Ishikawa (cell line): ENCODE measurements around the gene ELOVL6.
A peak's percentile ranks its signal among the peaks of the same experiment; 100 is the strongest.

Experiments
- CEBPB ChIP-seq: IDR thresholded peaks from 2 replicates; pipeline ENCODE4 v1.6.1; 2012
- CREB1 ChIP-seq: IDR thresholded peaks from 2 replicates; pipeline ENCODE4 v1.6.1; 2012; ENCODE audit warnings: low read depth
- EGR1 ChIP-seq: IDR thresholded peaks from 2 replicates; pipeline ENCODE4 v1.6.1; 2012
- EP300 ChIP-seq: IDR thresholded peaks from 2 replicates; pipeline ENCODE4 v1.6.1; 2012; ENCODE audit warnings: borderline replicate concordance
- FOXM1 ChIP-seq: IDR thresholded peaks from 2 replicates; pipeline ENCODE4 v1.6.1; 2012; ENCODE audit warnings: low read depth, borderline replicate concordance
- NFIC ChIP-seq: IDR thresholded peaks from 2 replicates; pipeline ENCODE4 v1.6.1; 2012
- RAD21 ChIP-seq: IDR thresholded peaks from 2 replicates; pipeline ENCODE4 v1.6.1; 2012; ENCODE audit warnings: low read depth
- TAF1 ChIP-seq: IDR thresholded peaks from 2 replicates; pipeline ENCODE4 v1.6.1; 2012; ENCODE audit warnings: low read depth, mild to moderate bottlenecking
- TCF12 ChIP-seq: IDR thresholded peaks from 2 replicates; pipeline ENCODE4 v1.6.1; 2012; ENCODE audit warnings: low read depth
- TEAD4 ChIP-seq: IDR thresholded peaks from 2 replicates; pipeline ENCODE4 v1.6.1; 2012
- YY1 ChIP-seq: IDR thresholded peaks from 2 replicates; pipeline ENCODE4 v1.6.1; 2012; ENCODE audit warnings: low read depth
- ZBTB7A ChIP-seq: IDR thresholded peaks from 2 replicates; pipeline ENCODE4 v1.6.1; 2012; ENCODE audit warnings: low read depth
- TF ChIP-seq, protein P1 (sequence below): IDR thresholded peaks from 2 replicates; pipeline ENCODE4 v1.6.1; 2012
- TF ChIP-seq, protein P2 (sequence below): IDR thresholded peaks from 2 replicates; pipeline ENCODE4 v1.6.1; 2012
- TF ChIP-seq, protein P3 (sequence below): IDR thresholded peaks from 2 replicates; pipeline ENCODE4 v1.6.1; 2012; ENCODE audit warnings: low read depth, mild to moderate bottlenecking

ELOVL6 gene

DNA sequence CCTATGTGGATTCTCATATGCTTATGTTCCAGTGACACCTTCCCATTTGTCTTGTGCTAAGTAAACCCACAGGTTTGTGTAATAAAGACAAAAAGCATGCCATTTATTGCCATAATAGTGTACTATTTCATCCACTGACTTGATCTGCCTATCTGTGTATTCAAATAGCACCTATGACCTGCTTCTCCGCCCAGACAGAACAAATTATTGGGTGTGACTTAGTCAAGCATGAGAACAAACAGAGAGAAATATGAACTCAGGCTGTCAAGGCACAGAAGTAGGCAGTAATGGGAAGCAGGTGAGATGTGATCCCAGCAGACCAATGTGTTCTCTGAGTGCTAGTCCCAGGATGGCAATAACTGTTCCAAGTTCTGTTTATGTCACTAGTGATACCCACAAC is 25.4 kb downstream of the ELOVL6 start:
- TF ChIP-seq NFIC (0 out of 2 replicates have a peak, but pooled peaks have one; percentile 52), CEBPB (peak; percentile 53), CREB1 (no peak), TEAD4 (peak; percentile 32; the same call in 1 of the 2 replicates), RAD21 (no peak; the same call in 1 of the 2 replicates), TCF12 (peak; percentile 84; the same call in 1 of the 2 replicates), EP300 (peak; percentile 56; the same call in 1 of the 2 replicates)
- TF ChIP-seq, protein P1, sequence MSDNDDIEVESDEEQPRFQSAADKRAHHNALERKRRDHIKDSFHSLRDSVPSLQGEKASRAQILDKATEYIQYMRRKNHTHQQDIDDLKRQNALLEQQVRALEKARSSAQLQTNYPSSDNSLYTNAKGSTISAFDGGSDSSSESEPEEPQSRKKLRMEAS: no peak
- TF ChIP-seq, protein P2, sequence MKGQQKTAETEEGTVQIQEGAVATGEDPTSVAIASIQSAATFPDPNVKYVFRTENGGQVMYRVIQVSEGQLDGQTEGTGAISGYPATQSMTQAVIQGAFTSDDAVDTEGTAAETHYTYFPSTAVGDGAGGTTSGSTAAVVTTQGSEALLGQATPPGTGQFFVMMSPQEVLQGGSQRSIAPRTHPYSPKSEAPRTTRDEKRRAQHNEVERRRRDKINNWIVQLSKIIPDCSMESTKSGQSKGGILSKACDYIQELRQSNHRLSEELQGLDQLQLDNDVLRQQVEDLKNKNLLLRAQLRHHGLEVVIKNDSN: no peak

DNA sequence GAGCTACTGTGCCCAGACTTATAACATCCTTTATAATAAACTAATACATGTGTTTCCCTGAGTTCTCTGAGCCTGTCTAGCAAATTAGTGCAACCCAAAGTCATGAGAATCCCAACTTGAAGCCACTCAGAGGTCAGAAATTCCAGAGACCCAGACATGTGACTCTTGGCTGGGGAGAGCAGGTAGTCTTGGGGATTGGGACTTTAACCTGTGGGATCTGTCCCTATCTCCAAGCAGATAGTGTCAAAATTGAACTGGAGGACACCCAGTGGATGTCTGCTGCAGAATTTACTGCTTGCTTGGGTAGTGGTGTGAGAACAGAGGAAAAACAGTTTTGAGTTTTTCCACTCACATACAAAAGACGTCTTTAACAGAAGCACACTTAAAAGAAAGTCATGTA is 26.4 kb downstream of the ELOVL6 start:
- TF ChIP-seq, protein P1: no peak
- TF ChIP-seq, protein P2: no peak

DNA sequence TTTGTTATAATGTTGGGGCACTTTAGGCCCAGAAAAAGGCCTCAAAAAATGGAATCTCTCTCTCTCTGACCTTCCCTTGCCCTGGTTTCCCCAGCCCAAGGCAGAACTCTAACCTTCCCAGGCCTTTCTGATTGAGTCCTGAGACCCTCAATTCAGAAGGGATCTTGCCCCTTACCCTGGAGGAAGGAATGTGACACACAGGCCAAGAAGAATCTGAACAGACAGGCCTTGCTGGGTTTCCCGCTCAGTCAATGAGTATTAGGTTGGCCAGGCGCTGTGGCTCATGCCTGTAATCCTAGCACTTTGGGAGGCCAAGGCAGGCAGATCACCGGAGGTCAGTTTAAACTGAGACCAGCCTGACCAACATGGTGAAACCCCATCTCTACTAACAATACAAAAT is 27.6 kb downstream of the ELOVL6 start:
- TF ChIP-seq EP300 (no peak), NFIC (no peak), EGR1 (no peak)
- TF ChIP-seq, protein P3, sequence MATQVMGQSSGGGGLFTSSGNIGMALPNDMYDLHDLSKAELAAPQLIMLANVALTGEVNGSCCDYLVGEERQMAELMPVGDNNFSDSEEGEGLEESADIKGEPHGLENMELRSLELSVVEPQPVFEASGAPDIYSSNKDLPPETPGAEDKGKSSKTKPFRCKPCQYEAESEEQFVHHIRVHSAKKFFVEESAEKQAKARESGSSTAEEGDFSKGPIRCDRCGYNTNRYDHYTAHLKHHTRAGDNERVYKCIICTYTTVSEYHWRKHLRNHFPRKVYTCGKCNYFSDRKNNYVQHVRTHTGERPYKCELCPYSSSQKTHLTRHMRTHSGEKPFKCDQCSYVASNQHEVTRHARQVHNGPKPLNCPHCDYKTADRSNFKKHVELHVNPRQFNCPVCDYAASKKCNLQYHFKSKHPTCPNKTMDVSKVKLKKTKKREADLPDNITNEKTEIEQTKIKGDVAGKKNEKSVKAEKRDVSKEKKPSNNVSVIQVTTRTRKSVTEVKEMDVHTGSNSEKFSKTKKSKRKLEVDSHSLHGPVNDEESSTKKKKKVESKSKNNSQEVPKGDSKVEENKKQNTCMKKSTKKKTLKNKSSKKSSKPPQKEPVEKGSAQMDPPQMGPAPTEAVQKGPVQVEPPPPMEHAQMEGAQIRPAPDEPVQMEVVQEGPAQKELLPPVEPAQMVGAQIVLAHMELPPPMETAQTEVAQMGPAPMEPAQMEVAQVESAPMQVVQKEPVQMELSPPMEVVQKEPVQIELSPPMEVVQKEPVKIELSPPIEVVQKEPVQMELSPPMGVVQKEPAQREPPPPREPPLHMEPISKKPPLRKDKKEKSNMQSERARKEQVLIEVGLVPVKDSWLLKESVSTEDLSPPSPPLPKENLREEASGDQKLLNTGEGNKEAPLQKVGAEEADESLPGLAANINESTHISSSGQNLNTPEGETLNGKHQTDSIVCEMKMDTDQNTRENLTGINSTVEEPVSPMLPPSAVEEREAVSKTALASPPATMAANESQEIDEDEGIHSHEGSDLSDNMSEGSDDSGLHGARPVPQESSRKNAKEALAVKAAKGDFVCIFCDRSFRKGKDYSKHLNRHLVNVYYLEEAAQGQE: no peak

DNA sequence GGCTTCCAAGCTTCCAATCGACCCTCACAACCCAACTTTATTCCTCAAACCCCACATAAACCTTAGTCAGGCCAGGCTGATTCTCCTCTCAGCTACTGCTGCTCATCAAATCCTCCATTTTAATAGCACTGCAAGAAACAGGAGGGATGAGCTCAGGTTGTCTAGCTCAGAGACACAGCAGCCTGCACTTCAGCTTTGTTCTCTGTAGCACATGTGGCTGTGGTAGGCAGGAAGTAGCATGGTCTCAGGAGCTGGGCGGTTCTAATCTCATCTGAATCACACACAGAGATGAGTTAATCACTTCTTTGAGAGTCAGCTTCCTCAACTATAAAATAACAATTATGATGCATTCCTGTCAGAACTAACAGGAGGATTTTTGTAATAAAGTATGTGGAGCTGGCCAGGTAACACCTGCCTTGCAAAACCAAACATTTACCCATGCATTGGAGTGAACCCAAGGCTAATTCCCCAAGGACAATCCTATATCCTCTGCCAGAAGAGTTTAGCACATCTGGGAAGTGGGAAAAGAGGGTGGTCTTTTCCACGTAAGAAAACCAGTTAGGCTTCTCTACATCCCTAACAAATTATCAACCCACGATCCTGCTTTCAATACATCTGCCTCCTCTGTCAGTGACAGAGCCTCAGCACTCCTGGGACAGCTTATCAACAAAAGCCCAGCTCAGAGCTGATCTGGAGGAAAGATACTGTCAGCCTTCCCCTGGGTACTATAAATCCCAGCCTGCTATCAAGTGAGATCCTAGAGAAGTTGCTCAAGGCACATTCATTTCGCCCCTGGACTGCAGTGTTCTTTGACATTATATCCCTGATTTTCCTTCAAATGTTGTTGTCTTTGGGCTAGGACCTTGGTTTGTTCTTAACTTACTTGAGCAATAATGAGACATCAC is 32.8 kb downstream of the ELOVL6 start:
- TF ChIP-seq FOXM1 (no peak), TAF1 (no peak), CEBPB (no peak), EGR1 (no peak), RAD21 (no peak), TCF12 (no peak), ZBTB7A (no peak), TEAD4 (no peak), CREB1 (no peak), NFIC (no peak), EP300 (no peak), YY1 (no peak)
- TF ChIP-seq, protein P2: no peak
- TF ChIP-seq, protein P3: no peak
- TF ChIP-seq, protein P1: no peak

DNA sequence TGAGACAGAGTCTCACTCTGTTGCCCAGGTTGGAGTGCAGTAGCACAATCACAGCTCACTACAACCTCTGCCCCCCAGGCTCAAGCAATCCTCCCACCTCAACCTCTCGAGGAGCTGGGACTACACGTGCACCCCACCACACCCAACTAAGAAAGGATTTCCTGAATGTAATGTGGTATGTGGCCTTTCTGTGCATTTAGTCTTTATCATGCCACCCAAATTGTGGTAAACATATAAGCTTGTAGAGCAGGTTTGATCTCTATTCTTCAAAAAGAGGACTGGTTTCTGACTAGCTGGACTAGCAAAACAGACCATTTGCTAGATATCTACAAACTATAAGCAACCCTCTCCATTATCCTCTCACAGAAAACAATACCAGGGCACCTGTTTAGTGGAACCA is 33.6 kb downstream of the ELOVL6 start:
- TF ChIP-seq CREB1: no peak
- no peak for TF ChIP-seq TCF12
- no peak for TF ChIP-seq YY1
- no peak for TF ChIP-seq NFIC
- TF ChIP-seq RAD21: no peak
- TF ChIP-seq CEBPB: no peak
- TF ChIP-seq, protein P1: no peak
- TF ChIP-seq TAF1: no peak
- no peak for TF ChIP-seq ZBTB7A
- TF ChIP-seq EGR1: no peak
- TF ChIP-seq EP300: no peak
- TF ChIP-seq, protein P3: no peak
